Activated T-helper 9 cell treated with anti-CD3 and anti-CD28 coated beads, Interleukin-2, amount 50 U/mL, for 16 hours (primary cell): ENCODE measurements around the gene GLI1.
"Not testable (repeated sequence)": the region's sequence is repeated elsewhere in the genome, so short reads cannot be mapped to it uniquely, and the experiment has no call there.

ENCODE experiments used
- DNase-seq: peaks from one replicate; pipeline ENCODE4 v3.0.0-alpha.2; 2020; ENCODE audit warnings: low read depth

Gene GLI1

DNA sequence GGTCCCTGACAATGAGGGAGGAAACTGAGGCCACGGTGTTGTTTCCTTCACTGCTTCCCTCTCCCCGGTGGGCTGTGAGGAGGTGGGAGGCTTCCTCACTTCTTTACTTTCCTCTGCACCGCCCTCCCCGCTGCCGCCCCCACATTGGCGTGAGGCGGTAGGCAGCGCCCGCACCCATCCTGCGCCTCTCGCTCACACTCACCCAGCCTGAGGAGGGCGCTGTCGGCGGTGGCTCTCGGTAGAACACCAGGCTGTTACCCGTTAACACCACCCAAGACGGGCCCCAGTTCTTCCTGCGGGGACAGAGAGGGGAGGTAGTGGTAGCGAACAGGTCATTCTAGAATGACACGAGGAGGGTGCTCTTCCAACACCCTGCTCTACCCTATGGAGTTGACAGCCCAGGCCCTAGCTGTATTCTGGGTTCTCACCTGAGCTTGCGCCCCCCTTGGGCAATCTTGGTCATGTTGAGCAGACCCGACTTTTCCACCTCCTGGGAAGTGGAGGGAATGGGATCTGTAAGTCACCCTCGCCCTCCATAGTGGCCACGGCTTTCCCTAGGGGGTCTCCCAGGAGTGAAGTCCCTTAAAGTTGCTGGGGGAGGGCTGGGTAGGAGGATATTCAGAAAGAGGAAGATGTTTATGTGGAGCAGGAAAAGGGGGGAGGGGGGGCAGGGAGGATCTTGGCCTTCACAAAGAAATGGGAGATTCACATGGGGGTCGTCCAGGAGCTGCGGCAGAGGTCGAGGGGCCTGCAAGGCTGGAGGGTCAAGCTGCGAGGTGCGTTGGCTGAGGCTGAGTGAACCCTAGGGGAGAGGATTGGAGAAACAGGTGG, 16.8 kb downstream of the GLI1 start:
- peak; percentile 64 for DNase-seq

DNA sequence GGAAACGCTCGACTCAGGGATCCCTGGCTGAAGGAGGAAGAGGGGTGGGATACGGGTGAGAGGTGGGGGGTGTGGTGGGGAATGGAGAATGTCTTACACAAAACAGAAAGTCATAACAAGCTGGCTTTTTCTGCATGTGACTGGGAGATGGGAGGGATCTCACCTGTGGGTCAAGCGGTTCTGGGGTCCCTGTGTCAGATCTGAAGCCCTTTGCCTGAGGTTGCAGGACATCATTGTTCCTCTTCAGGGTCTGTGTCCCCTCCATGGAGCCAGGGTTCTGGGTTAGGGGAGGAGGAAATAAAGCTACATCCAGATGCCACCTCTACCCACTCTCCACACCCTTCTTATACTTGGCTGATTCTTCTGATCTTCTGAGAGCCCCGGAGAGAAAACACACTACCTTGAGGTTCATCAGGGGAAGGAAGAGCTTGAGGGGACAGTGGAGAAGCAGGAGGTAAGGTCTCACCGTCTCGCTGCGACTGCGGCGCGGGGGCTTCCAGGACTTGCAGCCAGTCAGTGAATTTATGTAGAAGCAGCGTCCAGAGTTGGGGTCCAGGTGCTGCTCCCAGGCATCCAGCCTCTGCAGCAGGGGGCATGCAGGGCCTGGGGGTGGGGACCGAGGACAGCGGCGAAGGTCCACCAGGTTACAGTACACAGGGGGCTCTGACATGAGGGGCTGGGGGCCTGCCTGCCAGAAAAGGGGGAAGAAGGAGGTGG, 17.6 kb downstream of the GLI1 start:
- DNase-seq, result no peak

DNA sequence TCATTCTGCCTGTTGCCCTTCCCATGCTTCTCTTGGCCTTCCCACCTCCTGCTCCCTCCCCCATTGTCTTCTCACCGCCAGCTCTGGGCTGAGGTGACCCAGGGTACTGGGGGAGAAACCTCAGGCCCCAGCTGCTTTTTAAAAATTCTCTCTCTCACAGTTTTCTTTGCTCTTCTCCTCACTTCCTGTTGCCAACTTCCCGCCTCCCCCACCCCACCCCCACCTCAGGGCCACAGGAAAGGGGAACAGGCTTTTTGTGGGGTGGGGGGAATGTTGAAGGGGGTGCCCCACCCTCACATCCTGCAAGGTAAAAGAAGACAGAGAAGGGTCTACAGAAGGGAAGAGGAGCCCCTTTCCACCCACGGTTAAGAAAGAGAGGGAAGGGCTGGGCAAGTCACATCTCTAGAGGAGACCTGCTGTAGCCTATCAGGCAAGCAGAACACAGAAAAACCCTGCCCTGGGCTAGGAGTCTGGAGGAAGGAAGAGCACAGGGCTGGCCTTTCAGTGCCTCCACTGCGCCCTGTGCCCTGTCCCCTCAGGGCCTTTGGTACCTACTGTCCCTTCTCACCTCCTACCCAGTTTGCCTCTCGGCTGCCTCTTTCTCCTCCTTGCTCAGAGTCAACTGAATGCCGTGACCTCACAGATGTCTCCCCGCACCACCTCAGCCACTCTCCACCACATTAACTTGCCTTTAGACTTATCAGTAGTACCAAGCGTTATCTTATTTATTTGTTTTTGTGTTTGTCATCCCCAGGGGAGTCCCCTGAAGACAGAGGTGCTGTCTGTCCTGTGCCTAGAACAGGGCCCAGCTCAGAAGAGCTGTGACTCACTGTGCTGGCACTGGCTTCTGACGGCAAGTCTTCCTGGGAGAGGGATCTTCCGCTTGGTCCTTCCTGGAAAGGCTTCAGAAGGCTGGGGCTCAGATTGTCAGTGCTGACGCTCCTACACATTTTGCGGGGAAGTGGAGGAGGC, 18.4 kb downstream of the GLI1 start:
- no peak for DNase-seq

DNA sequence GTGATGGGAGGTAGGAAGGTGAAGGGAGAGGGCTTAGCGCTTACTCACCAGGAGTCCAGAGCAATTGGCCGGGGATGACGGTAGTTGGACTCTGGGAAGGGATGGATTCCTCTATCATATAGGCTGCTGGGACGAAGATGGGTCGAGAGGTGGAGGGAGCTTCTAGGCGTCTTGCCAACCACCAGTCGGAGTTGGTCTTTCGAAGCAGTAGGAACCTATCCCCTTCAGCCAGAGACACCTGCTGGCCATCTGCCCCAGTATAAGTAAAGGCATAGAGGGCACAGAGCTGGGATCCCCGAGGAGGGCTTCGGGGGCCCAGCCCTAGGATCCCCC, 19.4 kb downstream of the GLI1 start:
- no peak for DNase-seq

DNA sequence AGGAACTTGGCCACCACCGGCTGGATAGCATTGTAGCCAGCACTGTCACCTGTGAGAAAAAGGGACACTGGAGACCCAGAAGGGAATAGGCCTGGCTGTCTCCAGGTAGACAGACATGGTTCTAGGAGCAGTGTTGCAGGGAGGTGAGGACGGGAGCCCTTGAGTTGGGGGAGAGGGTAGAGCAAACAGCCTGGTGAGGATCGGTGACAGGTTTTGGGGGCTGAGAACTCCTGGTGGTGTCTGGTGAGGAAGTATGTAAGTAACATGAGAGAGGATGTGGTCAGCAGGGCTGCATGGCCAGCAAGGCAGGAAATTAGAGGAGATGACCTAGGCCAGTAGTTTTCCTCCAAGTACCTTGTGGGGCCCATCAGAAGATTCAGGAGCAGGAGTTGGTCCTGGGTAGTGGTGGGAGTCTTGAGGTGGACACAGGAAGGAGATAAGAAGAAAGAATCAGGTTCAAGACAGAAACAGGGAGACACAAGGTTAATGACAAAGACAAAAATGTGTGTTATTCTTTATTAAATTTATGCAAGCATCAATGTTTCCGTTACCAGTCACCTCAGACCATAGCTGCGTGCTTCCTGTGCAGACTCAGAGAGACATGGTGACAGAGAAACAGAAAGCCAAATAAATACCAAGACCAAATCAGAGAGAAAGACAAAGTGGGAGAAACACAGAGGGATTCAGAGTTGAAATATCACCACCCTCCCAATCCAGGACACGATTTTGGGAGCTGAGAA, 20.0 kb downstream of the GLI1 start, which contains the start of gene ARHGAP9:
Gene ARHGAP9 (minus strand): TSS at position 491 of the 740 bp plus-strand sequence. CDS start 460 bp downstream, at position 31.
- no peak for DNase-seq

DNA sequence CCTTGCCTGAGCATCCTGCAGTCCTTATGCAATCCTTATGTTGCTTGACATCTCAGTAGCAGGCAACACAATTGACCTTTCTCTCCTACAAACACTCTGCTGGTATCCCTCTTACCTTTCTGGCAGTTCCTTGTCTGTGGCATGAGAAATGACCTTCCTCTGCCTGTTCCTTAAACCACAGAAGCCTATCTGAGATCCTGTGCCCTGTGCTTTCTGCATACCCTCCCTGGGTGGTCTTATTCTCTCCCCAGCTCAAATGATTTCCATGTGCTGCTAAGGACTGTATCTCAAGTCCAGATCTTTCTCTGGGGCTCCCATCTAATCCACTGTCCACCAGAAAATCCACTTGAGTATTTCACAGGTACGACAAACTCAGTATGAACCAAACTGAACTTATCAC, 22.1 kb downstream of the GLI1 start:
- no peak for DNase-seq

DNA sequence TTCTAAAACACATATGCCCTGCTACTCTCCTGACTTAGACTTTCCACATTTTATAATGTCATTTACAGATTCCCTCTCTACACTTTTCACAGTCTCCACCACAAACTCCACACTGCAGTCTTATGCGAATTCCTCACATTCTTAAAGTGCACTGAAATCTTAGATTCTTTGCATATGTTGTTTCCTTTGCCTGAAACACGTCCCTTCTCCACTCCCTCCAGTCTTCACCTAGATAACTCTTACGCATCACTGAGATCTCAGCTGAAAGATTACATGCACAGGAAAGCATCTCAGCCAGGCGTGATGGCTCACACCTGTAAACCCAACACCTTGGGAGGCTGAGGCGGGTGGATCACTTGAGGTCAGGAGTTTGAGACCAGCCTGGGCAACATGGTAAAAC, 23.9 kb downstream of the GLI1 start:
- DNase-seq, result no peak

DNA sequence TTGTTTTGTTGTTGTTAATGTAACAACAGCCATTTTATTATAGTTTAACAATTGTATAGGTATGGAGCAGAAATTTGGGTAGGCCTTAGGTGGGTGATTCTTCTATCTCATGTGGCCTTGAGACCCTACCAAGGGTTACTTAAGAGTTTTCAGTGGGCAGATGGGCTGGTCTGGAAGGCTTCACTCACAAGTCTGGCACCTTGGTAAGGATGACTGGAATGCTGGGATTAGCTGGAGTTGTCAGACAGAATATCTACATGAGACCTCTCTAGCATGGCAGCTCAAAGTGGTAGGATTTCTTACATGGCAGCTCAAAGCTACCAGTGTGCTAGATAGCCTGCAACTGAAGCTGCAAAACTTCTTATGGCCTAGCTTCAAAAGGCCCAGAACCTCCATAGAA, 26.1 kb downstream of the GLI1 start:
- no peak for DNase-seq

DNA sequence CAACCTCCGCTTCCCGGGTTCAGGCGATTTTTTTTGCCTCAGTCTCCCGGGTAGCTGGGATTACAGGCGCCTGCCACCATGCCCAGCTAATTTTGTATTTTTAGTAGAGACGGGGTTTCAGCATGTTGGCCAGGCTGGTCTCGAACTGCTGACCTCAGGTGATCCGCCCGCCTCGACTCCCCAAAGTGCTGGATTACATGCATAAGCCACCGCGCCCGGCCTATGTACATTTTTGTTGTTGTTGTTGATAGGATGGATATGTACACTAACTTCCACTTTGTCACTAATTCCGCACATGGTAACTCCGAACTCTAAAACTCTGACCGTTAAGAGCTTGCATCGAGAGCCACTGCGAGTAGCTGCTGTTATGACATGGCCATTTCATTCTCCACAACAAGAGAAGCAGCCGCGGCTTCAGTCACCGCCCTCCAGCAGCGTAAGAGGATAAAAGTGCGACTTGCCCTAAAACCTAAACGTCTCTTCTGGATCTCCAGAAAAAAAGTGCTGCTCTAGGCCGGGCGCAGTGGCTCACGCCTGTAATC, 27.5 kb downstream of the GLI1 start:
- DNase-seq, result no peak

DNA sequence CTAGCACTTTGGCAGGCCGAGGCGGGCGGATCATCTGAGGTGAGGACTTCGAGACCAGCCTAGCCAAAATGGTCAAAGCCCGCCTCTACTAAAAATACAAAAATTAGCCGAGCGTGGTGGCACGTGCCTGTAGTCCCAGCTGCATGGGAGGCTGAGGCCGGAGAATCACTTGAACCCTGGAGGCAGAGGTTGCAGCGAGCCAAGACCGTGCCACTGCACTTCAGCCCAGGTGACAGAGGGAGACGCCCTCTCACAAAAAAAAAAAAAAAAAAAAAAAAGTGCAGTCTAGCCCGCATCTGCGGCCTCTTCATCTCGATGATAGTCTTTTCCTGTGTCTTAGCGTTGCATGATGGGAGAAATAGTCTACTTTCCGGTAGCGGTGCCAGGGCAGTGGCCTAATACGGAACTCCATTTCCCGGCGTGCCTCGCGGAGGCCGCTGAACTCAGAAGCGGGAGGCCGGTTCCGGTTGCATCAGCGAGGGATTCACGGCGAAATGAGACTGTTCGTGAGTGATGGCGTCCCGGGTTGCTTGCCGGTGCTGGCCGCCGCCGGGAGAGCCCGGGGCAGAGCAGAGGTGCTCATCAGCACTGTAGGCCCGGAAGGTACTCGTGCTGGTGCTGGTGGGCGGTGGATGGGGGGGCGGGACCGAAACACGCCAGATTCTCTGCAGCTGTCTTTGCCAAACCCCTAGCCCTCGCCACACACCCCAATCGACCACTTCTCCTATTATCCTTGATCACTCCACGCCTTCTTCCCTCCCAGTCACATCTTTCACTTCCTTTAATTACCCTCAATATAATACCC, 28.2 kb downstream of the GLI1 start, which contains the start of gene MARS1:
Gene MARS1 (plus strand): TSS at position 472 of the 805 bp plus-strand sequence. CDS start 23 bp downstream, at position 495.
- peak; percentile 90 for DNase-seq

DNA sequence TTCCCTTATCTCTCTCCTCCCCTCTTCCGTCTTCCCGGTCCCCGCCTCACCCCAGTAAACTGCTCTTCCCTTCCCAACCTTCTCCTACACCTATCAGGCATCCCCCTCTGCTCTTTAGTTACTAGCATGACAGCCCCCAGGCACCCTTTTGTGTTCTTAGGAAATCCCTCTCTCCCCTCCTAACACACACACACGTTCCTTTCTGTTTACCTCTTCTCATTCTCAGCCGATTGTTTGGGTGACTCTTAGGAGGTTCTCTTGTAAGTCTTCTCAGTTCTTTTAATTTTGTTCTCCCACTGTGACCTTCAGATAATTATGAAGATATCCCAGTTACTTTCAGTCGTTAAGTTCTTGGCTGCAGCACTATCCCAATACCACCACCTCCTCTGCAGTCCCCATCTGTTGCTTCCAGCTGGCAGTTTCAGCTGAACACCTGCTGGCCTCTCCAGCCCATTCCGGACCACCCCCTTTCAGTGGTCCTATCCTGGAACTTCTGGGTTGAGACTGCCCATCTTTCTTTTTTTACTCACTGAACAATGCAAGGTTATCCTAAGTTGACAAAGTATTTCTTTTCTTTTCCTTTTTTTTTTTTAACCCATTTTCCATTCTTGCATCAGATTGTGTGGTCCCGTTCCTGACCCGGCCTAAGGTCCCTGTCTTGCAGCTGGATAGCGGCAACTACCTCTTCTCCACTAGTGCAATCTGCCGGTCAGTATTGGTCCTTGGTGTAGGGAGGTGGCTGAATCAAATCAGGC, 29.0 kb downstream of the GLI1 start:
- no peak for DNase-seq

DNA sequence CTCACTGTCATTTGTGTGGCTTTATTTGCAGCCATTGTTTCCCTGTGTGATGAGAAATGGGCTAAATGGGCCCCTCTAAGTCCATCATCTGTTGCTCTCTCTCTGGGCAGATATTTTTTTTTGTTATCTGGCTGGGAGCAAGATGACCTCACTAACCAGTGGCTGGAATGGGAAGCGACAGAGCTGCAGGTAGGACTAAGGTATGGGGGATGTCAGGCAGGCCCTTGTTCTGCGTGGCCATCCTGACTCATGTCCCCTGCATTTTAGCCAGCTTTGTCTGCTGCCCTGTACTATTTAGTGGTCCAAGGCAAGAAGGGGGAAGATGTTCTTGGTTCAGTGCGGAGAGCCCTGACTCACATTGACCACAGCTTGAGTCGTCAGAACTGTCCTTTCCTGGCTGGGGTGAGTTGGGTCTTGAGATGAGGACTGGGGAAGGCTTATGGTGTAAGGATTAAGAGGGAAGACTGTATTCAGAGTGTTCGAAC, 29.6 kb downstream of the GLI1 start:
- no peak for DNase-seq

DNA sequence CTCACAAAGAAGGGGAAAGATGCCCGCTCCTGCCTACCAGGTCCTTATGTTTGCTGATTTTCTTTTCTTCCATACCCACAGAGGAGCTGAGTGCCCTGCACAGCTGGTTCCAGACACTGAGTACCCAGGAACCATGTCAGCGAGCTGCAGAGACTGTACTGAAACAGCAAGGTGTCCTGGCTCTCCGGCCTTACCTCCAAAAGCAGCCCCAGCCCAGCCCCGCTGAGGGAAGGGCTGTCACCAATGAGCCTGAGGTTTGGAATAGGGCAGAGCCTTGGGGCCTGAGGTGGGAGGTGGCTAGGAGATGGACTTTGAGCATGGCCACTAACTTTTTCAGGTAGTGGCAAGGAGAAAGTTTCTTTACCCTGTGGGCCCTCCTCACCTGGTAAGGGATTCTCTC, 30.5 kb downstream of the GLI1 start:
- no peak for DNase-seq

DNA sequence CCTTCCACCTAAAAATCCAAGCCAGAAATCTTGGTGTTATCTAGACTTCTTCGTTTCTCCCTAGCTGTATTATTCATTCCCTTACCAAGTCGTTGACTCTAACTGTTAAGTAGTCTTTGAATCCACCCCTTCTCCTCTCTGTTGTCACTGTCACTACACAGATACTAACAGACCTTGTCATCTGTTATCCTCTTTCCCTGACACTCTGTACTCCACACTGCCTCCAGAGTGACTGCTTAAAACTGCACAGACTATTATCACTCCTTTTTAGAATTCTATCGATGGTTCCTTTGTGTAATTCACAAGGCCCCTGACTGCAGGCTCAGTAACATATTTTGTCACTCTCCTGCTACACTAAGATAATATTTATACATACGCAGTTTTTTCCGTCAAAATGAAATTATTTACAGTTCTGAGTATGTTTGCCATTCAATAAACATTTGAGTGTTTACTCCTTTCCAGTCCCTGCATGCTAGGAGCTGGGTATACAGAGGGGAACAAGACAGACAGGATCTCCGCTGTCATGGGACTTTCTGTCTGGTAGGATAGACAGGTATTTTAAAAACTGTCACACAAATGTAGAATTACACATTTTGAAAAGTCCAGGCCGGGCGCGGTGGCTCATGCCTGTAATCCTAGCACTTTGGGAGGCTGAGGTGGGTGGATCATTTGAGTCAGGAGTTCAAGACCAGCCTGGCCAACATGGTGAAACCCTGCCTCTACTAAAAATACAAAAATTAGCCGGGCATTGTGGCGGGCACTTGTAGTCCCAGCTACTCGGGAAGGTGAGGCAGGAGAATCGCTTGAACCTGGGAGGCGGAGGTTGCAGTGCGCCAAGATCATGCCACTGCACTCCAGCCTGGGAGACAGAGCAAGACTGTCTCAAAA, 32.1 kb downstream of the GLI1 start:
- DNase-seq, result no peak

DNA sequence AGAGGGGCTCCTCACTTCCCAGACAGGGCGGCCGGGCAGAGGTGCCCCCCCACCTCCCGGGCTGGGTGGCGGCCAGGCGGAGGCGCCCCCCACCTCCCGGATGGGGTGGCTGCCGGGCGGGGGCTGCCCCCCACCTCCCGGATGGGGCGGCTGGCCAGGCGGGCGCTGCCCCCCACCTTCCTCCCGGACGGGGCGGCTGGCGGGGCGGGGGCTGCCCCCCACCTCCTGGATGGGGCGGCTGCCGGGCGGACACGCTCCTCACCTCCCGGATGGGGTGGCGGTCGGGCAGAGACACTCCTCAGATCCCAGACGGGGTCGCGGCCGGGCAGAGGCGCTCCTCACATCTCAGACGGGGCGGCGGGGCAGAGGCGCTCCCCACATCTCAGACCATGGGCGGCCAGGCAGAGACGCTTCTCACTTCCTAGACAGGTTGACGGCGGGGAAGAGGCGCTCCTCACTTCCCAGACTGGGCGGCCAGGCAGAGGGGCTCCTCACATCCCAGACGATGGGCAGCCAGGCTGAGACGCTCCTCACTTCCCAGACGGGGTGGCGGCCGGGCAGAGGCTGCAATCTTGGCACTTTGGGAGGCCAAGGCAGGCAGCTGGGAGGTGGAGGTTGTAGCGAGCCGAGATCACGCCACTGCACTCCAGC, 35.6 kb downstream of the GLI1 start:
- not testable (repeated sequence) for DNase-seq

DNA sequence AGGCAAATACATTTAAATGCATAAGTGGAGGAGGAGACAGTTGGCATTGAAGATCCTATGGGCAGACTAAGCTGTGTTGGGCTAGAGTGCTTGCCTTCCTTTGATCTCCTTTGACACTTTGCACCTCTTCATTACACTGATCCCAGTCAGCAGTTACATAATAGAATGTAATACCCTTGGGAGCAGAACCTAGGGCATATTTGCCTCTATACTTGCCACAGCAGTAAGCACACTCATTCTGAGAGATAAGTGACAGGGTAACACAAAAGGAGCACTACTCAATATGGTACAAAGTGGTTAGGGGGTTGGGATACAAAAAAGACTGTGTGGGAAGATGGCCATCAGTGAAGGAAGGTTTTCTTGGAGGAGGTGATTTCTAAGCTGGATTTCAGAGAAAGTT, 37.2 kb downstream of the GLI1 start:
- no peak for DNase-seq

DNA sequence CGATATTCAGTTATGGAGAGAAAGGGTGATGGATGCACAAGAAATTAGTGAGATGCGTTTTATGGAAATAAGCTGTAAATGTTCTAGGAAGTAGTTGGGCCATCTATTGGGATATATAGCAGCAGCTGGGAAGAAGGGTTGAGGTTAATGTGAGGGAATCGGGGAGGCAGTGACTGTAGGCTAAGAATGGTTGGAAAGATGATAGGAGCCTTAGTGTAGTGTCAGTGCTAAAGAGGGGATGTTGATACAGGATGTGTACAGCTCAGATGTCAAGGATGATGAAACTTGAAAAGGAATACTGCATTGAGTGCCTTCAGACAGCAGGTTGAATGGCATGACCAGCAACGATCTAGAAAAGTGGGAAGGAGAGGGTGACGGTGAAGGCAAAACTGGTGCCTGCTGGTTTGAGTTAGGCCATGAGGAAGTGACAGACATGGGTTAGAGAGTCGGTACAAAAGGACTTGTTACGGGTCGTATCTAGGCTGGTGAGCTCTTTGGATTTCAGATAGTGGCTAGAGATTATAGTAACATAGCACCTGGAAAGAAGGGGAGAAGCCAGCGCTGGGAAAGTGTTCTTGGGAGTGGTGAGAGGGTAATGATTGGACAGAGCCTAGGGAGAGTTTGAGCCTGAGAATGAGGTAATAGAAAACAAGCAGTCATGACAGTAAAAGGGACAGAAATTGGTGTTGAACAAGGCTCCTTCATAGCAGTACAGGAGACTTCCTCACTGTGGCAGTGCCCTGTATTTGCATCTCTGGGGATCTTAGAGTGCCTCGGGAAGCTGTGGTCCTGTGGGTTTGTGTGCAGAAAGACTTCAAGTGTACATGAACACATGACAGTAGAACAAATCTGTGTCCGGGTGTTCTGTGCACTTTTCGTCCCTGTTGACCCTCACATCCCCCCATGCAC, 37.9 kb downstream of the GLI1 start:
- DNase-seq, result no peak
